GM23338 (cell line): ENCODE results near the gene GJC1. TPM values are rescaled to one million over a fixed set of nuclear protein-coding genes. Genes with fewer than 3 reads are reported as not detected.

Experiments used
- ATAC-seq: fragments of 200-7000 bp; cut with Tn5 transposase; 3 replicates; pipeline ENCODE4 v1.9.1; 2020
- DNase-seq: peaks from one replicate; pipeline ENCODE4 v3.0.0-alpha.2; 2015; ENCODE audit warnings: low spot score
- H2AFZ ChIP-seq: fragments of 200-600 bp; sonication (generic); 2 replicates; pipeline ENCODE4 v1.8.0; 2016; ENCODE audit warnings: antibody characterized with exemption, mild to moderate bottlenecking, moderate library complexity
- H3F3A ChIP-seq: fragments of 200-600 bp; sonication (generic); replicated peaks from 2 replicates; pipeline ENCODE4 v1.8.0; 2017; ENCODE audit warnings: antibody characterized with exemption, mixed run types, low read depth
- H3K27ac ChIP-seq: fragments of 200-600 bp; sonication (generic); 2 replicates; pipeline ENCODE4 v1.6.1; 2016; ENCODE audit warnings: low read depth
- H3K27me3 ChIP-seq: fragments of 200-600 bp; sonication (generic); 2 replicates; pipeline ENCODE4 v1.8.0; 2016; ENCODE audit warnings: mild to moderate bottlenecking, mixed run types, moderate library complexity; ENCODE audit not compliant: insufficient read depth
- H3K36me3 ChIP-seq: fragments of 200-600 bp; sonication (generic); 2 replicates; pipeline ENCODE4 v1.8.0; 2016; ENCODE audit warnings: mild to moderate bottlenecking; ENCODE audit not compliant: insufficient read depth
- H3K4me1 ChIP-seq: fragments of 200-600 bp; sonication (generic); 2 replicates; pipeline ENCODE4 v1.8.0; 2016; ENCODE audit warnings: mild to moderate bottlenecking, moderate library complexity; ENCODE audit not compliant: insufficient read depth
- H3K4me2 ChIP-seq: fragments of 200-600 bp; sonication (generic); 2 replicates; pipeline ENCODE4 v1.7.1; 2017; ENCODE audit warnings: mixed run types
- H3K4me3 ChIP-seq: fragments of 200-600 bp; sonication (generic); 2 replicates; pipeline ENCODE4 v1.6.1; 2016; ENCODE audit warnings: mixed run types
- H3K79me2 ChIP-seq: fragments of 200-600 bp; sonication (generic); replicated peaks from 2 replicates; pipeline ENCODE4 v1.8.0; 2017; ENCODE audit warnings: mild to moderate bottlenecking; ENCODE audit not compliant: insufficient read depth
- H3K9me2 ChIP-seq: fragments of 200-600 bp; sonication (generic); 2 replicates; pipeline ENCODE4 v1.8.0; 2017; ENCODE audit not compliant: insufficient read depth
- H4K20me1 ChIP-seq: fragments of 200-600 bp; sonication (generic); replicated peaks from 2 replicates; pipeline ENCODE4 v1.8.0; 2017; ENCODE audit warnings: mild to moderate bottlenecking; ENCODE audit not compliant: insufficient read depth
- H3K27ac Mint-ChIP-seq: 2 replicates; pipeline ENCODE4 v1.8.0; 2020; ENCODE audit warnings: inconsistent platforms, mild to moderate bottlenecking, moderate library complexity, mixed read lengths
- H3K27me3 Mint-ChIP-seq: 3 replicates; pipeline ENCODE4 v1.8.0; 2022; ENCODE audit warnings: low read depth, mild to moderate bottlenecking, moderate library complexity, mixed read lengths, inconsistent platforms; ENCODE audit not compliant: insufficient read depth, poor library complexity
- H3K36me3 Mint-ChIP-seq: 3 replicates; pipeline ENCODE4 v1.8.0; 2021; ENCODE audit warnings: low read depth, mild to moderate bottlenecking, inconsistent platforms, moderate library complexity, mixed read lengths
- H3K4me1 Mint-ChIP-seq: 3 replicates; pipeline ENCODE4 v1.8.0; 2020; ENCODE audit warnings: mild to moderate bottlenecking, inconsistent platforms, mixed read lengths
- H3K4me3 Mint-ChIP-seq: 3 replicates; pipeline ENCODE4 v1.8.0; 2021; ENCODE audit warnings: moderate library complexity, mild to moderate bottlenecking, inconsistent platforms, mixed read lengths
- H3K9me3 Mint-ChIP-seq: 3 replicates; pipeline ENCODE4 v1.8.0; 2020; ENCODE audit warnings: moderate library complexity, mild to moderate bottlenecking, inconsistent platforms, mixed read lengths
- CREB1 ChIP-seq: fragments of 250-450 bp; sonication (Bioruptor Pico); IDR thresholded peaks from 2 replicates; pipeline ENCODE4 v1.5.0; 2020; ENCODE audit warnings: low read depth, mild to moderate bottlenecking, moderate library complexity
- CTCF ChIP-seq, 2 experiments: fragments of 200-600 bp in 1 of 2; sonication (generic) in 1 of 2; conservative IDR thresholded peaks; 2 replicates each; pipeline versions ENCODE4 v1.5.1 to v1.6.1; 2016 to 2017; ENCODE audit warnings: antibody characterized with exemption in 2 of 2, low read depth in 2 of 2, mild to moderate bottlenecking in 2 of 2, moderate library complexity in 1 of 2
- JUNB ChIP-seq: IDR thresholded peaks from one replicate; pipeline ENCODE4 v1.6.1; 2016; ENCODE audit warnings: antibody characterized with exemption; ENCODE audit not compliant: unreplicated experiment
- NANOG ChIP-seq: IDR thresholded peaks from 2 replicates; pipeline ENCODE4 v1.6.1; 2016; ENCODE audit warnings: antibody characterized with exemption, borderline replicate concordance
- REST ChIP-seq: IDR thresholded peaks from one replicate; pipeline ENCODE4 v1.6.1; 2018; ENCODE audit warnings: antibody characterized with exemption; ENCODE audit not compliant: unreplicated experiment
- STAT1 ChIP-seq: IDR thresholded peaks from one replicate; pipeline ENCODE4 v1.6.1; 2016; ENCODE audit warnings: antibody characterized with exemption; ENCODE audit not compliant: unreplicated experiment
- ZNF331 ChIP-seq: fragments of 250-450 bp; sonication (Bioruptor Pico); IDR thresholded peaks from 2 replicates; pipeline ENCODE4 v1.5.0; 2020; ENCODE audit warnings: low read depth, mild to moderate bottlenecking, moderate library complexity
- ZNF462 ChIP-seq: fragments of 250-450 bp; sonication (Bioruptor Pico); IDR thresholded peaks from 2 replicates; pipeline ENCODE4 v1.5.0; 2020; ENCODE audit warnings: mild to moderate bottlenecking, moderate library complexity
- polyA plus RNA-seq: library from polyadenylated mRNA; unstranded; fragments of >200 nt; fragmentation: Nextera tagmentation; extraction: Ambion mirVana; gene quantifications from 2 replicates; pipeline ENCODE4 v1.2.1, GENCODE V29; 2016
- total RNA-seq: library from RNA; depleted of rRNA; stranded (reverse); fragments of >200 nt; shearing (Covaris generic); gene quantifications from 2 replicates; pipeline ENCODE4 v1.2.3, GENCODE V29; 2014

The GJC1 gene
- total and polyA plus RNA-seq, 2 experiments from 2014 or later: 34.7 to 99.2 TPM

- TF ChIP-seq CTCF (conservative IDR thresholded peaks at IDR 0.05; ENCODE audit: low read depth in 2 of 2): no peak
- TF ChIP-seq REST: no peak
- no peak for TF ChIP-seq NANOG
Measured at GRCh38 chr17:44827863-44828262, 2.2 kb downstream of the GJC1 start (continued).

GRCh38 chr17:44826123-44826790 is 3.8 kb downstream of the GJC1 start:
- Mint-ChIP-seq H3K36me3 (peaks cover 22% of the 10 kb centered on the region), H3K4me3 (no peak overlapping the region), H3K27me3 (peaks cover 10% of the 10 kb centered on the region), H3K27ac (no peak overlapping the region), H3K4me1 (peaks cover 13% of the 10 kb centered on the region; the same call in 2 of the 3 replicates), H3K9me3 (peaks cover 2% of the 10 kb centered on the region; the same call in 1 of the 3 replicates)
- Histone ChIP-seq H3F3A (no peaks in the 10 kb centered on the region; the same call in 1 of the 2 replicates), H3K4me1 (peaks cover 22% of the 10 kb centered on the region), H4K20me1 (peaks cover 59% of the 10 kb centered on the region), H3K9me2 (no peaks in the 10 kb centered on the region), H3K27ac (no peak overlapping the region), H3K36me3 (no peaks in the 10 kb centered on the region), H3K4me3 (no peak overlapping the region), H2AFZ (no peak overlapping the region), H3K79me2 (peaks cover 82% of the 10 kb centered on the region), H3K27me3 (no peaks in the 10 kb centered on the region), H3K4me2 (no peak overlapping the region)
- DNase-seq: no peak
- no peak for ATAC-seq
- no peak for TF ChIP-seq JUNB
- TF ChIP-seq NANOG: no peak
- no peak for TF ChIP-seq ZNF462 (CRISPR knock-in tag)
- no peak for TF ChIP-seq STAT1
- TF ChIP-seq ZNF331 (CRISPR knock-in tag): no peak
- TF ChIP-seq CREB1 (CRISPR knock-in tag): no peak
- no peak for TF ChIP-seq REST
